Inflammatory macrophage treated with lipopolysaccharide for 1 hour (primary cell): ENCODE data around the gene LMAN1L.

Experiments used
- DNase-seq, 2 donors: peaks; one replicate each; pipeline ENCODE4 v3.0.0-alpha.2; 2020 to 2022

LMAN1L gene

DNA sequence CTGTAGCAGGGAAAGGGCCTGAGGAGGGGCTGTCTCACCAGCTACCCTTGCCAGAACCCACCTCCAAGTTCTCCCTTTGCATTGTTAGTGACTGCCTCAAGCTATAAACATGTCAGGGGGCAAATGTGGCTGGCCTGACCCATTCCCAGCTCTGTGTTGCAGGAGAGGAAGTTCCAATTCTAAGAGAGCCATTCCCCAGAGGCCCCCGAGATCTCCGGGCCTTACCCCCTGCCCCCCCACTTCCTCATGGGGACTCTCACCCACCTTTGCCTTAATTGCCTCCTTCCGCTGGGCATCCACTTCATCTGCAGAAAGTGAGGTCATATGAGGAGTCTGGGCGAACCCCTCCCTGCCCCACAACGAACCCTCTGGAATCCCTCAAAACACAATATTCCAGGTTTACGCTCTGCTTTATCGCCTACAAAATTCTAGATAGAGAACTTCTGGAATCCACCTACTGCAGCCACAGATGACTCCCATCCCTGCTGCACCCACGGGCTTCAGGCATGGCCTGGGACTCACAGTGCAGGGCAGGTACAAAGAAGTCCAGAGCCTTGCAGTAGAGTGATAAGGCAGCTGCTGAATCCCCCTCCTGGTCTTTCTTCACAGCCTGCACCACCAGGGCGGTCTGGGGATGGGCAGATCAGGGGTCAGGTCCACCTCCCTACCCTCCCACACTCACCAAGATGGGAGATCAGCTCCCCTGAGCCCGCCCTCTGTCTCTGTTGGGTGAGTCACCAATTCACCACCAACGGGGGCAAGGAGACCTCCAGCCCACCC, 26.3 kb downstream of the LMAN1L start:
- no peak for DNase-seq

DNA sequence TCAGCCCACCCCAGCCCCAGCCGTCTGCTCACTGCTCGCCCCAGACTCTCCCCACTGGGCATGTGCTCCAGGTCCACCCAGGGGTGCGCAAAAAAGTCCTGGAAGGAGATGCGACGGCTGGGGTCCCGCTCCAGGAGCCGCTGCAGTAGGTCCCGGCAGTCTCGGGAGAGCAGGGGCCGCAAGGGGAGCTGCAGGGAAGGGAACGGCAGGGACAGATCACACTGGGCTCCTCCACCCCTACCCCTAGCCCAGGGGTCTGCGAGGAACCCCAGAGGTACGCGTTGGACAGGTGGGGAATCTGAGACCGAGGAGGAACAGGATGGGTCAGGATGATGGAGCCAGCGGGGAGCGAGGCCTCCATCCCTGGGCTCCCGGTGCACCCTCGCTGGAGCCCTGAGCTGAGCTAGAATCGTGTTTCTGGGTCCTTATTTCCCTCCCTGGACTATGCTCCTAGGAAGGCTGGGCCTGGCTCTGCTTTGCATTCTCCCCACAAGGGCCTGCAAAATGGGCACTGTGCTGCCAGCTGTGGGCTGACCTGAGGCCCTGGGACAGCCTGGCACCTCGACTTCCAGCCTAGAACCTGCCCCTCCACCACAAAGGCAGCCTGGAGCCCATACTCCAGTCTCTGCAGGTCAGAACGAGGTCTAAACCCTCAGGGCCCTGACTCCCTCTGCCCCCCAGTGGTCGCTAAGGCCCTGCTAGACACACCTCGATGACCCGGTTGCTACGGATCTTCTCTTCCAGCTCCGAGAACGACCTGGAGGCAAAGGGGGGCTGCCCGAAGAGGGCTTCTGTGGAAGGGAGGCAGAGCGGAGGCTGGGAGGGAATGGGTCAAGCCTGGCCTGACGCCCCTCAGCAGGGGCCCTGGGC, 27.1 kb downstream of the LMAN1L start:
- DNase-seq: no peak

DNA sequence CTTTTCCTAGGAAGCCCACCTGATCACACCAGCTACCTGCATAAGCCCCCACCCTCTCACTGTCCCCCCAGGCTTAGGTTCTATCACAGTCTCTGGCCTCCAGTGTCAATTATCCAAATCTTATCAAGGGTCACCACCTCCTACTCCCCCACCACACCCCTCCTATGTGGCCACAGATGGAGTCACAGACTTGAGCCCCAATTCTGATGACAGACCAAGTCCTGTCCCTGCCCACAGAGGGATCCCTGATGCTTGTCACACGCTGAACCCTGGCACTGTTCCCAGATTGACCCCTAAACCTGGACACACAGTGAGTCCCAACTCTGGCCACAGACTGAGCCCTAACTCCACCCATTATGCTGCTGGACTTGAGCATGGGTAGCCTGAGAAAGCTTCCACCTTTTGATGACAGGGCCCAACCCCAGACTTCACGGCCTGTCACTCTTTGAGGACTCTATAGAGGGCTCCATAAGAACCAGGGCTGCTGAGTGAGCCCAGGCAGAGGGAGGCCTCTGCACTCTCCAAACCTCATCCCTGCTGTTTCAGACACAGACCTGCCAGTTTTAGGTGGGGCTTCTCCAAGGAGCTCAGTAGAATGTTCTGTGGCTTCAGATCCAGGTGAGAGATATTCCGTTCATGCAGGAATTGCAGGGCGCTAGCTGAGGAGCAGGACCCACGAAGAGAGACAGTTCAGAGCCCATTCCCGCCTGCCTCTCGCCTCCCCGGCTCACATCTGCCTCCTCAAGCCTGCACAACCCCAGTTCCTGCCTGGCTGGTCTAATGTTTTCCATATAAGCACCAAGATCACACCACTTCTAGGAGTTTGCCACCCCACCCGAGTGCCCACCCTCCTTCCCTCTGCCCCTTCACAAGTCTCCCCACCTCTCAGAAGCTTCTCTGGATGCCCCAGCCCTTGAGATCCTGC, 28.5 kb downstream of the LMAN1L start:
- DNase-seq: no peak

DNA sequence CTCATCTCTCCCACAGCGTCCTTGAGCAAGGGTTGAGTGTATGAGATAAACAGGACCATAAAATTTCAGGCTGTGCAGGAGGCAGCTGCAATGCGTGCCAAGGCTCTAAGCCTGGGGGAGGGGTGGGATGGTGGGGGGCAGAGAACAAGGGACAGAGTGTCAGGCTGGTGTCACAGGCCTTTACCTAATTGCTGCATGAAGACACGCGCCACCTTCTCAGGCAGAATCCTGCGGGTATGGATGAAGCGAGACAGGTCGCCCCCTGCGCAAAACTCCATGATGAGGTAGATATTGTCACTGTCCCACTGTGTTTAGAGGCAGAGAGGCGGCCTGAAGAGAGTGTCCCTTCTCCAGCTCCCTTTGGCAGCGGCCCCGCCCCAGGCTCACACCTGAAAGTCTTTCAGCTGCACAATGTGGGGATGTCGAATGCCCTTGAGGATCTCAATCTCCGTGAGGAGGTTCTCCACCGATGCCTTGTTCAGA, 29.3 kb downstream of the LMAN1L start:
- no peak for DNase-seq

DNA sequence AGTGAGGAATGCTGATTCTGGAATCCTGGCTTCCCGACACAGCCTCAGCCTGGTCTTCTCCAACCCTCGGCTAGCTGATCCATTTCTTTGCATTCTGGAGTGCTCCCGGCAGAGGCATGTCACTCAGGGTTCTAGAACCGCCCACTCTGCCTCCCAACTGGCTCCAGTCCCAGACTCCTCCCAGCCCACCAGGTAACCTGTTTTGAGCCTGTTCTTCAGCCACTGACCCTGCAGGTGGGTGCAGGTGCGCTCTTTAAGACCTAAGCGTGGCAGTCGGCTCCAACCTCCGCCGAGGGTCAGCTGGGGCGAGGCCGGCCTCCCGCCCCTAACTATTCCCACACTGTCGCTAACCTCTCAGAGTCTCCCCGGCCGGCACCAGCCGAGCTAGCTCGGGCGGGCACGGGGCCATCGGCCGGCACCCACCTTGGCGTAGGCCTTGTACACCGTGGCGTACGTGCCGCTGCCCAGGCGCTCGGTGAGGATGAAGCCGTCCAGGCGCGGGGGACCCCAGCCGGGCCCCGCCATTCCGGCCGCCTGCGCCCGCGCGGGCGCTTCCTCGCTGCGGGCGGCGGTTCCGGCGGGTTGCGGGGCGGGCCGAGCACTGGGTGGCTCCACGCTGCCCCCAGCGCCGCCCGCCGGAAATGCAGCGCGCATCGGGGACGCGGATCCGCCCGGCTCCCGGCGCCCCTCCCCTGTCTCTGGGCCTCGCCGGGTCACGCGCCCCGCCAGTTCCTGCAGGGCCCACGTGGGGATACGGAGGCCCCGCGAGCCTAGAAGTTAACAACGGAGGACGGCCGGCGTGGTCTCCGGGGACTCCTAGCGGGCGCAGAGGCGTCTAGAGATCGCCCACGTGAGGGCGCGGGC, 30.2 kb downstream of the LMAN1L start, which contains the start of gene ULK3:
Gene ULK3 (minus strand): TSS at position 576 of the 864 bp plus-strand sequence. CDS start 51 bp downstream, at position 525.
- peak; percentile 81 to 94 for DNase-seq

DNA sequence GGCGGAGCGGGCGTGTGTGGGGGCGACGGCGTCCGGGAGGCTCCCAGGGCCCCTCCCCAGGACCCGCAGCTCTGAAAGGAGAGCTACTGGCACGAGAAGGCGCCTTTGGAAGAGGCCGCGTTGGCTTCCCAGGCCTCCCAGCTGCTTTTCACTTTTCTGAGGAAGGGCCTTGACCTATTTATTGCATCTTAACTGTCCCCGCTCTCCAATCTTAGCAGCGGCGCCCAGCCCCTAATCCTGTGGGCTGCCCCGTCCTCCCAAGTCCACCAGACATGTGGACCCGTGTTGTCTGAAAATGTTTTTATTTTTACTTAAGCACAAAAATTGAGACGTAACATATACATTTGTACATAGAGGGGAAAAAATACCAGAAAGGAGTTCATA, 30.8 kb downstream of the LMAN1L start:
- no peak for DNase-seq

DNA sequence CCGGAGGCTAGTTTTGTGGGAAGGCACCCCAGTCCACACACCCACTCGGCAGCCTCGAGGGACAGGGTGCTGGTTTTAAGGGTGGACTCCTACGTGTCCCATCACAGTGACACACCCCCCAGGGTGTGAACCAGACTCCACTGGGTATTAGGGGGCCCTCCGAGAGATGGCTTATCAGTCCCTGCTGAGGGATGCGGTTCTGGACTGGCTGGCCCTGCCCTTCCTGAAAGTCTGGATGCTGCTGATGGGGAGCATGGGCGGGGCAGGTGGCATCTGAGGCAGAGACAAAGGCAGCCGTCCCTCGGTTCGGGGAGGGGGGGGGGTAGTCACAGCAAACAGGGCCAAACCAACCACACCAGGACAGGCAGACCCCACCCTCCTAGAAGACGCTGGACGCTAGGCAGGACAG, 31.3 kb downstream of the LMAN1L start:
- DNase-seq: no peak

DNA sequence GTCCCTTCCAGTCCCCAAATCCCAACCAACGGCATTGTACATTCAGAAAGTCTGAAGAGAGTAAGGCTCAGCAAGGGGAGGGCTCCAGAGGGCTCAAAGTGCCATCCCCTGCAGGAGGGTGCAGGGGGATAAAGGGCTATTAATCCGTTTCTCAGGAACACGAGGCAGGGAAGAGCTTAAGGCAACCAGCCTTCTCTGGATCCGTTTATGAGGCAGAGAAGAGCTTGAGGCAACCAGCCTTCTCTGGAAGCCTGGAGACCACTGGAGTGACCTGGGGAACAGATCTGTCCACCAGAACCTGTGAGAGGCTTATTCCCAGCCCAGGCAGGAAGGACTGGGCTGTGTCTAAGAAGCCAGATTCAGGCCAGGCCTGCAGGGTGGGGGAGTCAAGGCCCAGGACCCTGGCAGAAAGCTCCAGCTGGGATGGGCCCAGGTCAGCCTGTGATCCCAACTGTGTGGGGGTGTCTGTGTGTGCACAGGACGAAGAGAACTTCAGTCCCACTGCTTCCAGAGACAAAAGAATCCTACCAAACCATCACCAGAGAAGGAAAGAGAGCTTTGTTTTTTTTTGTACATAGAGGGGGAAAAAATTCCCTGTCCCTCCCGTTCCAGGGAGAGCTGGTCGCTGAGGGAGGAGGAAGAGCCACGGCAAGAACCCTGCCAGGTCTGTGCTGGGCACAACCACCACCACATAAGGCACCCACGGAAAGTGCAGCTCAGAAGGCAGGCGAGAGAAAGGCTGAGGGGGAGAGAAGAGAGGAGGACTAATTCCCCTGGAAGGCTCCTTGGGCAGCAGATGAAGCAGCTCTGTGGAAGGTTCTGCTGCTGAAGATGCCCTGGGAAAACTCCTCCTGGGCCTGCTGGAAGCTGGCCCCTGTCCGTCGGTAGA, 31.9 kb downstream of the LMAN1L start:
- no peak for DNase-seq

DNA sequence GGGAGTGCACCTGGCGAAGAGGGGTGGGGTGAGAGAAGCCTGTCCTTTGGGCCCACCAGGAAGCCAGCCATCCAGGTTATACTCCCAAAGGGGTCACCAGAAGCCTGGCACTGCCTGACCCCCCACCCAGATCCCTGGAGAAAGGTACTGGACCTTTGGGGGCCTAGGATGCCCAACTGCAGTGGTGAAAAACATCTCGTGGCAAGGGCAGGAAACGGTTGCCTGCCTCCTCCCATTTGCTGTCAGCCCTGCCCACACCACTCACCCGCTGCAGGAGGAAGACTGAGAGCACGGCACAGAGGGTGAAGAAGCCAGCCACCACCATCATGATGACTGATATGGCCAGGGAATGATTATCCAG, 32.6 kb downstream of the LMAN1L start:
- no peak for DNase-seq

DNA sequence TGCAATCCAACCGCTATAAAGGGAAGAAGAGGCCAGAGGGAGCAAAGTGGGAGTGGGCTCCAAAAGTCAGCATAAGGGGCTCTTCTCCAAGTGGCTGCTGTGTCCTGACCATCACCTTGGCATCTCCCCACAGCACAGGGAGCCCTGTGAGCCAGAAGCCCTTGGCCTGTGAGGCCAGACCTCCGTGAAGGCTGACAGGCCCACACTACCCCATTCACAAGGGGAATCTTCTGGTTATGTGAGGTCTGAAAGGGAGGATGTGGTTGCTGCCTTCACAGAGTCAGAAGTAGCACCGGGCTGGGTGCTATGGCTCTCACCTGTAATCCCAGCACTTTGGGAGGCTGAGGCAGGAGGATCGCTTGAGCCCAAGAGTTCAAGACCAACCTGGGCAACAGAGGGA, 32.9 kb downstream of the LMAN1L start:
- DNase-seq: no peak

DNA sequence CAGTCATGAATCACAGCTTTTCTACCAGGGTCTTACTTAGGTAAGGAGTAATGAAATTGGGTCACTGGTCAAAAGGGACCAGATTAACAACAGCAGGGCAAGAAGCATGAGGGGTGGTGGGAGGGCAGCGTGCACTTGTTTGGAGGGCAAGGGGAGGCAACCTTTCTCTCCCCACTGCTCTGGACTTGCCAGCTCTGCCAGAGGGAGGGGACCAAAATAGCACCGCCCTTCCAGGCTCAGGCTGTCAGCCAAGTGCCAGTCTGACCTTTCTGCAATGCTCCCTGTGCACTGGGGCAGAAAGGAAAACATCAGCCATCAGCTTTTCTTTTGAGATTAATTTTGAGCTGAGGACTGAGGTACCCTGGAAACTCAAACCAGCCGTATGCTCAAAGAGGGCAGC, 34.8 kb downstream of the LMAN1L start:
- DNase-seq: no peak

DNA sequence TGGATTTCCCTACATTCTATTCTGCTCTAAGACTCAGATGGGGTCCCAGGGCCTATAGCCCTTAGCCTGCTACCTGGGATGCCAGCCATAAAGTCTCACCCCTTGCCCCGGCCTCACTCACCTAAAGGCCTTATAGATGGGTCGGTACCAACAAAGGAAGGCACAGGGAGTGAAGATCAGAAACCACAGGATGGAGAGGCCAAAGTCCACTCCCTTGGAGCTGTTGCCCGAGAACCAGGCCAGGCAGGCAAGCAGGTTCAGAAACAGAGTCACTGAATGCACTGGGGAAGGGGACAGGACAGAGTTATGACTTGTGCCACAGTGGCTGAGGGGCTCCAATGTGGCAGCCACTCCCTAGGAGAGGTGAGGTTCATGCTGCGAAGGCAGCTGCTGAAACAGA, 37.8 kb downstream of the LMAN1L start:
- DNase-seq: no peak

DNA sequence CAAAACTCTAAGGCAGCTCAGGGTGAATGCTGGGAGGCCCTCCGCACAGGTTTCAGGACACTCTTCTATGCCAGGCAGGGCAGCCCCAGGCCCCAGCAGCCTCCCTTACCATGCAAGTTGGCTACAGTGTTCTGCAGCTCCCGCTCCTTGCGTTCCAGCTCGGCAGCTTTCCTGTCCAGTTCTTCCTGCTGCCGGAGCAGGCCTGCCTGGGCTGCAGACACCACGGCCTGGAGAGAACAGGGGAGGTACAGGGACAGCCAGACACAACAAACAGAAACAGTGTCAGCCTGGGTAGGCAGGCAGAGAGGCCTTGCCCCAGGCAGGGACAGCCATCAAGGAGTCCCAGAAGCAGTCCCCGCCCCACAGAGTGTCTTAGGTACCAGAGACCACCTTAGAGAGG, 39.3 kb downstream of the LMAN1L start:
- DNase-seq: no peak

DNA sequence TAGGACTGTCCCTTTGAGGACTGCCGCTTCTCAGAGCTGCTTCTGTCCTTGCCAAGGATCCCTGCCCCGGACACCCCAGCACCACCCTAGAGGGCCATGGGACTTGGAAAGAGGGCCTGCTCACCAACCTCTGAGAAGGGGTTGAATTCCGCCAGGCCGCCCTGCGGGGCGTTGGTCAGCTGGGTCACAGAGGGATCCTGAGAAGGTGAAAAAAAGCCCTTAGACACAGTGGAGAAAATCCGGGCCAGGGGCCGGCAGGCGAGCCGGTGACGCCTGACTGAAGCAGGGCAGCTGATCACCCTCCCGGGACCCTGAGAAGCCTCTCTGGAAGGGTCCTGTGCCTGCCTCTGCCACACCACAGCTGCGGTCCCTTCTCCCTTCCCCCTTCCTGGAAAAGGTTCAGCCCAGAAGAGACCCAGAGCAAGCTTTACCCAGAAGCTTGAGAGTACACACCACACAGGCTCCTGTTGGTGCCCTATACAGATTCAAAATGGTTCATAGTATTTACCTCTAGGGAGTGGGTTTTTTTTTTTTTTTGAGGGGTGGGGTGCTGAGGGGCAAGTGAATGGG, 41.9 kb downstream of the LMAN1L start:
- DNase-seq: no peak

DNA sequence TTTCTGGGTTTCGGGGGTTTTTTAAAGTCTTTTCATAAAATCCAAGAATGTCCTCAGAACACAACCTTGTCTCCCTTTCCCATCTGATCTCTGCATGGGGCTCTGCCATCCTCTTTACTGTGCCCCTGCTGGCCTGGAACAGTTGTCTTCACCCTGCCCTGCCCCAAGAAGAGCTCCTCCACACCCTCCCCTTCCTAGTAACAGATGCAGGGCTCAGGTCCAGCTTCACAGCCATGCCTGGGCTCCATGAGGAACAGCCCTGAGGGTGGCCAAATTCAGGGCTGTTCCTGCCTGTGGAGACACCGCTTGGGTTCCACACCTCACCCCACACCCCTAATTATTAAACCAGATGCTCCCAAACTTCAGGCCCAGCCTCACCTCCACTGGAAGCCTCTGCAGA, 43.2 kb downstream of the LMAN1L start:
- DNase-seq: no peak

DNA sequence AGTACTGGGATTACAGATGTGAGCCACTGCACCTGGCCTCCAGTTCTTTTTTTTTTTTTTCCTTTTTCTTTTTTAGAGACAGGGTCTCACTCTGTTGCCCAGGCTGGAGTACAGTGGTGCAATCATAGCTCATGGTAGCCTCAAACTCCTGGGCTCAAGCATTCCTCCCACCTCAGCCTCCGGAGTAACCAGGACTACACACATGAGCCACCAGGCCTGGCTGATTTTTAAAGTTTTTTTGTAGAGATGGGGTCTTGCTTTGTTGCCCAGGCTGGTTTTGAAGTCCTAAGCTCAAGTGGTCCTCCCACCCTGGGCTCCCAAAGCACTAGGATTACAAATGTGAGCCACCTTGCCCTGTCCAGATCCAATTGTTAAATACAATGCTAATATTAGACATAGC, 43.9 kb downstream of the LMAN1L start:
- DNase-seq: no peak

DNA sequence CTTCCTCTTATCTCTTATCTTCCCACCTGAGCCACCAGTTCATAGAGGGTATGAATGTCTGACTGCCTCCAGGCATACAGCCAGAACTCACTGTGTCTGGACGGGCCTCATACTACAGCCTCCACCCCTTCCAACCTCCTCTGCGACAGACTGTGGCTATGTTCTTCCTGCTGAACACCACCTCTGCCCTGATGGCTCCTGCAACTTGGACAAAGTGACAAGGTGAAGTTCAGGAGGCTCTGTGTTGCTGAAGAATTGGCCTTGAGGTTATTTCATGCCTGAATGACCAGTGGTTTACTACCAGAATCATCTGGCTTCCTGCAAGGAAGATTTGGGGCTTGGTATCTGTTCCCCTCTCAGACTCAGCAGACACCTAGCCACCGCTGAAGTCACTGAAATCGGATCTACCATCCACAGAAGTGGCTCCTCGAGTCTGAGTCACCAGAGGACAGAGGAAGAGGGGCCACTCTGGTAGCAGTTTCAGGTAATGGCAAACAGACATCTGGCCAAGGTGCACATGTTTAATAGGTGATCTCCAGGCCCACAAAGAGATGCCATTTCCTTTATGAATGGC, 44.5 kb downstream of the LMAN1L start:
- DNase-seq: no peak

DNA sequence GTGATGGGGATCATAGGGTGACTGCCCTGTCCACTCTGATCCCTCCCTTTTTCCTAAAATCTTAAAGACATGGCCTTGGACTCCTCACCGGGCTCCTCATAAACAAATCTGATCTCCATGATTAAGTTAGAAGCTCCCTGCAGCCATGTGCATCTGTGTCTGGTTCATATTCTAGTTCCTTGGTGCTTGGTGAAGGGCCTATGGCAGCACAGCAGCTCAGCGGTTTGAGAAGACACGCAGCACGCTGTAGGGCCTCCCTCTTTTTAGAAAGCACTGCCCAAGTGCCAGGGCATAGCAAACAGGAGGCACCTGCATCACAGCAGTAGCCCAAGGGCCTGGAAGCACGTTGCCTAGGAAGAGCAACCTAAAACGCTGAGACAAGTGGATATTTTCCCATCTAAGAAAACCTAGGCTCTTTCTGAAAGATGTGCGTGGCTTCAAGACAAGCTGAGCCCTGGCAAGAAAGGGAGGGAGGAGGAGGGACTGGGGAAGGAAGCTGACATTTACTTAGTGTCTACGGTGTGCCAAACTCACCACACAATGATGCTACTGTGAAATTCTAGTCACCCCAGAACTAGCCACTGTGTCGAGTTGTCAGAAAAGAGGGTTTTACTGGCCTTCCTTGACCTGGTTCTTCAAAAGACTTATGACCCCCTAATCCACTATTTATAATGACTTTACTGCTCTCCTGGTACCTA, 45.2 kb downstream of the LMAN1L start:
- no peak for DNase-seq

DNA sequence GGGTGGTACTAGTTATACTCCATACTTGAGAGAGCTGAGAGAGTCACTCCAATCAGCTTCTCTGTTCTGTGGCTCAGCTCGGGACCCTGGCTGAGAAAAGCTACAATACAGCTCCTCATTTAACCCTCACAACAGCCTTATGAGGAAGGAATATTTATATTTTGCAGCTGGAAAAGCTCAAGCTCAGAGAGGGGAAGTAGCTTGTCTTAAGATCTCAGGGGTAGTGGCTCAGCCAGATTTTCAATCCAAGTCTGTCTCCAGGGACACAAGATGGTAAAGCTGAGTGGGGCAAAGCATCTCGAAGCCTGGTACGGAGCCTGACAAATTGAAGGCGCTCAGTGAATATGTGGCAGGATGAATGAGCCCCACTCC, 45.7 kb downstream of the LMAN1L start:
- DNase-seq: no peak
